Keratinocyte (primary cell): ENCODE data around the gene LSAMP.

ENCODE experiments used
- CTCF ChIP-seq, 3 experiments: IDR thresholded peaks in 1 of 3; conservative IDR thresholded peaks in 1 of 3; optimal IDR thresholded peaks in 1 of 3; 2 replicates in 2 of 3; 3 replicates in 1 of 3; pipeline versions ENCODE3 to v1.5.1; 2011; ENCODE audit warnings: low read length in 3 of 3, mild to moderate bottlenecking in 3 of 3, moderate library complexity in 2 of 3, control low read depth in 1 of 3, inconsistent platforms in 1 of 3; ENCODE audit not compliant: insufficient read depth in 2 of 3; ENCODE audit errors: extremely low read depth in 1 of 3
- EZH2 ChIP-seq: IDR thresholded peaks from one replicate; pipeline ENCODE4 v1.6.1; 2012; ENCODE audit warnings: inconsistent platforms, mild to moderate bottlenecking, low read length, moderate library complexity

GRCh38 chr3:115990669-115991068 lies 454.6 kb downstream of the LSAMP start:
- TF ChIP-seq EZH2 (no peak), CTCF (optimal IDR thresholded peaks at IDR 0.05 in 1 of 3, IDR thresholded peaks at IDR 0.05 in 1 of 3, conservative IDR thresholded peaks at IDR 0.05 in 1 of 3; ENCODE audit: extremely low read depth in 1 of 3, insufficient read depth in 2 of 3, low read length in 3 of 3) (no peak)
